ENCODE data around the gene SYT8.

Gene SYT8

GRCh38 chr11:1843796-1844195 lies 9.0 kb downstream of the SYT8 start:
- FAIRE-seq = no peak
- DNase-seq (ENCODE audit: insufficient read length, low spot score) = no peak
- TF ChIP-seq SPI1 (IDR thresholded peaks at IDR 0.05; ENCODE audit: low read depth, low read length) = no peak
- no peak for TF ChIP-seq PAX5 (IDR thresholded peaks at IDR 0.05; ENCODE audit: insufficient read depth, low read length, severe bottlenecking)
- no peak for TF ChIP-seq TAF1 (IDR thresholded peaks at IDR 0.05; ENCODE audit: low read depth, low read length)
- no peak for TF ChIP-seq POLR2A (IDR thresholded peaks at IDR 0.05; ENCODE audit: low read depth, low read length)
- no peak for TF ChIP-seq POU2F2 (IDR thresholded peaks at IDR 0.05; ENCODE audit: low read depth, low read length)
- TF ChIP-seq POLR2AphosphoS5 (IDR thresholded peaks at IDR 0.05; ENCODE audit: low read depth, low read length) = no peak

GRCh38 chr11:1844221-1845094 lies 9.7 kb downstream of the SYT8 start:
- TF ChIP-seq SPI1 (IDR thresholded peaks at IDR 0.05; ENCODE audit: low read depth, low read length) (0 out of 2 replicates have a peak, but pooled peaks have one; percentile 21), POU2F2 (IDR thresholded peaks at IDR 0.05; ENCODE audit: low read depth, low read length) (no peak), PAX5 (IDR thresholded peaks at IDR 0.05; ENCODE audit: insufficient read depth, low read length, severe bottlenecking) (no peak)
- FAIRE-seq (peak; percentile 75), DNase-seq (ENCODE audit: insufficient read length, low spot score) (no peak)

GRCh38 chr11:1845095-1845429 lies 10.3 kb downstream of the SYT8 start:
- TF ChIP-seq POLR2AphosphoS5 (IDR thresholded peaks at IDR 0.05; ENCODE audit: low read depth, low read length) (no peak), PAX5 (IDR thresholded peaks at IDR 0.05; ENCODE audit: insufficient read depth, low read length, severe bottlenecking) (no peak), SPI1 (IDR thresholded peaks at IDR 0.05; ENCODE audit: low read depth, low read length) (no peak), POLR2A (IDR thresholded peaks at IDR 0.05; ENCODE audit: low read depth, low read length) (no peak), POU2F2 (IDR thresholded peaks at IDR 0.05; ENCODE audit: low read depth, low read length) (no peak), TAF1 (IDR thresholded peaks at IDR 0.05; ENCODE audit: low read depth, low read length) (no peak)
- DNase-seq (ENCODE audit: insufficient read length, low spot score) (no peak), FAIRE-seq (peak; percentile 56)

GRCh38 chr11:1845561-1846452 lies 11.0 kb downstream of the SYT8 start:
- DNase-seq (ENCODE audit: insufficient read length, low spot score) (no peak), FAIRE-seq (no peak)
- TF ChIP-seq SPI1 (IDR thresholded peaks at IDR 0.05; ENCODE audit: low read depth, low read length) (no peak), POLR2A (IDR thresholded peaks at IDR 0.05; ENCODE audit: low read depth, low read length) (no peak)

GRCh38 chr11:1846453-1846932 lies 11.7 kb downstream of the SYT8 start:
- no peak for FAIRE-seq
- TF ChIP-seq PAX5 (IDR thresholded peaks at IDR 0.05; ENCODE audit: insufficient read depth, low read length, severe bottlenecking) (no peak), POLR2AphosphoS5 (IDR thresholded peaks at IDR 0.05; ENCODE audit: low read depth, low read length) (no peak), SPI1 (IDR thresholded peaks at IDR 0.05; ENCODE audit: low read depth, low read length) (no peak), POLR2A (IDR thresholded peaks at IDR 0.05; ENCODE audit: low read depth, low read length) (no peak), TAF1 (IDR thresholded peaks at IDR 0.05; ENCODE audit: low read depth, low read length) (no peak), POU2F2 (IDR thresholded peaks at IDR 0.05; ENCODE audit: low read depth, low read length) (no peak)
- DNase-seq (ENCODE audit: insufficient read length, low spot score) = no peak

- FAIRE-seq = no peak
- DNase-seq (ENCODE audit: insufficient read length, low spot score) = no peak
- no peak for TF ChIP-seq POLR2A (IDR thresholded peaks at IDR 0.05; ENCODE audit: low read depth, low read length)
- no peak for TF ChIP-seq POLR2AphosphoS5 (IDR thresholded peaks at IDR 0.05; ENCODE audit: low read depth, low read length)
- TF ChIP-seq POU2F2 (IDR thresholded peaks at IDR 0.05; ENCODE audit: low read depth, low read length) = no peak
- TF ChIP-seq TAF1 (IDR thresholded peaks at IDR 0.05; ENCODE audit: low read depth, low read length) = no peak
- no peak for TF ChIP-seq PAX5 (IDR thresholded peaks at IDR 0.05; ENCODE audit: insufficient read depth, low read length, severe bottlenecking)
- TF ChIP-seq SPI1 (IDR thresholded peaks at IDR 0.05; ENCODE audit: low read depth, low read length) = no peak
Measured at GRCh38 chr11:1847006-1847735, 12.4 kb downstream of the SYT8 start.

GRCh38 chr11:1847926-1848639 lies 13.3 kb downstream of the SYT8 start:
- TF ChIP-seq PAX5 (IDR thresholded peaks at IDR 0.05; ENCODE audit: insufficient read depth, low read length, severe bottlenecking) (no peak), POLR2A (IDR thresholded peaks at IDR 0.05; ENCODE audit: low read depth, low read length) (no peak), SPI1 (IDR thresholded peaks at IDR 0.05; ENCODE audit: low read depth, low read length) (no peak), TAF1 (IDR thresholded peaks at IDR 0.05; ENCODE audit: low read depth, low read length) (no peak), POLR2AphosphoS5 (IDR thresholded peaks at IDR 0.05; ENCODE audit: low read depth, low read length) (no peak), POU2F2 (IDR thresholded peaks at IDR 0.05; ENCODE audit: low read depth, low read length) (no peak)
- FAIRE-seq = no peak

GRCh38 chr11:1848640-1849430 lies 14.0 kb downstream of the SYT8 start:
- no peak for TF ChIP-seq PAX5 (IDR thresholded peaks at IDR 0.05; ENCODE audit: insufficient read depth, low read length, severe bottlenecking)
- no peak for TF ChIP-seq SPI1 (IDR thresholded peaks at IDR 0.05; ENCODE audit: low read depth, low read length)
- TF ChIP-seq POLR2AphosphoS5 (IDR thresholded peaks at IDR 0.05; ENCODE audit: low read depth, low read length) = no peak
- DNase-seq (ENCODE audit: insufficient read length, low spot score) (no peak), FAIRE-seq (no peak)

More at GRCh38 chr11:1847926-1848639, 13.3 kb downstream of the SYT8 start:
- DNase-seq (ENCODE audit: insufficient read length, low spot score) = no peak

Data from GM12891 (cell line).